HUES6 (cell line): ENCODE data around the gene DCC.

ENCODE experiments used
- H3K27ac ChIP-seq: 2 replicates; pipeline ENCODE4 v1.7.0; 2013; ENCODE audit warnings: low read depth, mild to moderate bottlenecking, low read length, inconsistent platforms
- H3K27me3 ChIP-seq: 2 replicates; pipeline ENCODE4 v1.6.1; 2013; ENCODE audit warnings: low read length; ENCODE audit not compliant: control insufficient read depth, insufficient read depth
- H3K36me3 ChIP-seq: 2 replicates; pipeline ENCODE4 v1.6.1; 2013; ENCODE audit warnings: low read length; ENCODE audit not compliant: control insufficient read depth, insufficient read depth
- H3K4me1 ChIP-seq: 2 replicates; pipeline ENCODE4 v1.6.1; 2013; ENCODE audit warnings: low read length; ENCODE audit not compliant: control insufficient read depth, insufficient read depth
- H3K4me3 ChIP-seq: 2 replicates; pipeline ENCODE4 v1.5.1; 2013; ENCODE audit warnings: low read depth, low read length
- H3K9ac ChIP-seq: one replicate; pipeline ENCODE4 v1.6.1; 2013; ENCODE audit warnings: mild to moderate bottlenecking, low read length
- H3K9me3 ChIP-seq: 2 replicates; pipeline ENCODE4 v1.6.1; 2013; ENCODE audit warnings: low read depth, low read length; ENCODE audit not compliant: control insufficient read depth, insufficient read depth

DCC gene

GRCh38 chr18:53526101-53526870, 1186.3 kb downstream of the DCC start:
- H3K4me1 ChIP-seq: no peaks in the 10 kb centered on the region
- H3K27me3 ChIP-seq: no peaks in the 10 kb centered on the region
- no peak overlapping the region for H3K27ac ChIP-seq
- H3K36me3 ChIP-seq: no peaks in the 10 kb centered on the region
- no peaks in the 10 kb centered on the region for H3K9me3 ChIP-seq
- H3K9ac ChIP-seq: no peak overlapping the region
- no peak overlapping the region for H3K4me3 ChIP-seq

DNA sequence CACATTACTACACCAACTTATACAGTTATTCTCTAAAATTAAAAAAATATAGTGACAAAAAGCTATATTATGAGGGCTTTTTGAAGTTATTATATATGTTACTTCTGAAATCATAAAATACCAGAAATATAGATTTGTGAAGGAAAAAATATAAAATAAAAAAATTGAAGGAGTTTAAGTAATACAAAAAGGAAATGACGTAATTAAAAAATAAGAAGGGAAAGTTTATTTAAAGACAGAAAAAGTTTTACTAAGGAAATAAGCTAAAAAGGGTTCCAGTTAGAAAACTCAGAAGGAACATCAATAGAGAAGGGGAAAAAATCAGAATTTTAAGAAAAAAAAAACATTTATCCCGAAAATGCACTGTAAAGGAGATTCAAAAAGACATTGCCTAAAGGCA, 1187.4 kb downstream of the DCC start:
- no peaks in the 10 kb centered on the region for H3K27me3 ChIP-seq
- H3K9me3 ChIP-seq: no peaks in the 10 kb centered on the region
- no peak overlapping the region for H3K27ac ChIP-seq
- H3K4me1 ChIP-seq: no peaks in the 10 kb centered on the region
- H3K36me3 ChIP-seq: no peaks in the 10 kb centered on the region
- no peak overlapping the region for H3K9ac ChIP-seq
- no peak overlapping the region for H3K4me3 ChIP-seq

DNA sequence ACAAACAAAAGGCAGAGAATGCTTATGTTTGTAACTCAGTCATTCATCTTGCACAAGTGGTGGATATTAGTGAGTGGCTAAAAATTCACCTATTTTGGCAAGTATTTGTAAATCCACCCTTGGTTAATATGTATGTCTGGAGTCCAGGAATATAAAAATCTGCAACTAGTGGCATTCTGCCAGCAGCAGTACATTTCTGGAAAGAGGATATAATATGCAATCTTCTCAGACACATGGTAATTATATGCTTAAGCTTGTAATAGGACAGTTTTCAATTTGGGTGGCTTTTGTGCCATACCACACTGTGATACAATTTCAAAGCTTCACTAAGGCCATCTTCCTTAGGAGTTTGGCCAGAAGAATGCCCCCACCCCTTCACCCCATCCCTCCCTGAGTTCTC, 1191.2 kb downstream of the DCC start:
- no peaks in the 10 kb centered on the region for H3K9me3 ChIP-seq
- peaks cover 3% of the 10 kb centered on the region; the same call in 1 of the 2 replicates for H3K4me1 ChIP-seq
- no peak overlapping the region for H3K4me3 ChIP-seq
- no peak overlapping the region for H3K27ac ChIP-seq
- H3K36me3 ChIP-seq: no peaks in the 10 kb centered on the region
- H3K27me3 ChIP-seq: no peaks in the 10 kb centered on the region
- H3K9ac ChIP-seq: no peak overlapping the region

DNA sequence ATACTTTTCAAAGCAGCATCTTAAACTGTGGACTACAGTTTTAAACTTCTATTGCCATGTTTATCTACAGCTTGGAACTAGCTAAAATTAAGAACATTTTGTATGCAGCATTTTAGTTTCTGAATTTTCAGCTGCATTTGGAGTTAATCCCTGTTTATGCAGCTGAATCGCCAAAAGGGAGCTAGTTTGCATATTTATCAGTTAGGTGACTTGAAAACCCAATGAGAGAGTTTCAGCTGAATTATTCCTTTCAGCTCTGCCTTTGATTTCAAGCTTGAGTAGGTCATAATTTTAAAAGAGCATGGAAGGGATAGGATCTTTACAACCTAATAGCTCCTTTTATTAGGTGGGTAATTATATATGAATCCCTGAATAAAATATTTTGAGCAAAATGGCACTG, 1191.9 kb downstream of the DCC start:
- H3K4me3 ChIP-seq: no peak overlapping the region
- H3K27me3 ChIP-seq: no peaks in the 10 kb centered on the region
- no peak overlapping the region for H3K27ac ChIP-seq
- peaks cover 3% of the 10 kb centered on the region; the same call in 1 of the 2 replicates for H3K4me1 ChIP-seq
- H3K9ac ChIP-seq: no peak overlapping the region
- H3K9me3 ChIP-seq: no peaks in the 10 kb centered on the region
- no peaks in the 10 kb centered on the region for H3K36me3 ChIP-seq

DNA sequence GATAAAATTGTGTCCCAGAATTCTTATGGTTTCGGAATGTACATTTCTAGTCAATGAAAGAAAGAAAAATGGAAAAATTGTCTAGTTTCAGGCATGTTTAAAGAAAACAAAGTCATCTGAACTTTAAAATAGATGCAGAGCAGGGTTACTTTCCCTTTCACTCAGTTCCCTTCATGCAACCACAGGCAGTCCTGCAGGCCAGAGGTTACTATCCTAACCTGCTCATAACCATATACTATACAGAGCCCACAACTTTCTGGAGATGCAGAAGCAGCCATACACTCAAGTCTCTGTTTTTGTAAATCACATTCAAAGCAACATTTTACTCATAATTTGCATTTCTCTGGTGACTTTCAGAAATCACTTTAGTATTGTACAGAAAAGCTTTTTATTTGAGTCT, 1194.2 kb downstream of the DCC start:
- Histone ChIP-seq H3K9me3 (no peaks in the 10 kb centered on the region), H3K4me1 (peaks cover 3% of the 10 kb centered on the region; the same call in 1 of the 2 replicates), H3K9ac (no peak overlapping the region), H3K36me3 (no peaks in the 10 kb centered on the region), H3K27ac (no peak overlapping the region), H3K4me3 (no peak overlapping the region), H3K27me3 (no peaks in the 10 kb centered on the region)

GRCh38 chr18:53534695-53535094, 1194.7 kb downstream of the DCC start:
- Histone ChIP-seq H3K9ac (no peak overlapping the region), H3K4me3 (no peak overlapping the region), H3K36me3 (no peaks in the 10 kb centered on the region), H3K4me1 (peaks cover 3% of the 10 kb centered on the region; the same call in 1 of the 2 replicates), H3K27me3 (no peaks in the 10 kb centered on the region), H3K27ac (no peak overlapping the region), H3K9me3 (no peaks in the 10 kb centered on the region)

DNA sequence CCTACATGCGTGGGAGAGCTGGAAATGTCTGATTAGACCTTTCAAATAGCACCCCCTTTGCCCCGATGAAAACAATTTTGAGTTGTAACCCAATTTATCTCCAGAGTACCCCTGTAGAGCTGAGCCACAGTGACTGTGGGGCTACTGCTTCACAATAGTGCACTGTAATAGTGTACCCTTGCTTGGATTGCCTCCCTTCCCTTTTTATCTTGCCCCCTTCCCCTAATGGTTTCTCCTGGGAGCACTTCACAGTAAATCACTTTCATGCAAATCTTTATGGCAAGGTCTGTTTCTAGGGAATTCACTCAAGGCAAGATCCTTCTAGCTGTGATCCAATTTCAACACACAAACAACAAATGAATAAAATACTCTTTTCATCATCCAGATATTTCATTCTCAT, 1196.9 kb downstream of the DCC start:
- H3K36me3 ChIP-seq: no peaks in the 10 kb centered on the region
- no peaks in the 10 kb centered on the region for H3K9me3 ChIP-seq
- peaks cover 5% of the 10 kb centered on the region; the same call in 1 of the 2 replicates for H3K4me1 ChIP-seq
- H3K27ac ChIP-seq: no peak overlapping the region
- H3K4me3 ChIP-seq: no peak overlapping the region
- no peaks in the 10 kb centered on the region for H3K27me3 ChIP-seq
- no peak overlapping the region for H3K9ac ChIP-seq

GRCh38 chr18:53541924-53542323, 1201.9 kb downstream of the DCC start:
- peaks cover 12% of the 10 kb centered on the region; the same call in 1 of the 2 replicates for H3K4me1 ChIP-seq
- H3K9me3 ChIP-seq: no peaks in the 10 kb centered on the region
- H3K27me3 ChIP-seq: no peaks in the 10 kb centered on the region
- no peak overlapping the region for H3K27ac ChIP-seq
- H3K36me3 ChIP-seq: no peaks in the 10 kb centered on the region
- no peak overlapping the region for H3K4me3 ChIP-seq
- no peak overlapping the region for H3K9ac ChIP-seq

- H3K27ac ChIP-seq: no peak overlapping the region
- no peak overlapping the region for H3K4me3 ChIP-seq
- H3K36me3 ChIP-seq: no peaks in the 10 kb centered on the region
- H3K27me3 ChIP-seq: no peaks in the 10 kb centered on the region
- H3K9ac ChIP-seq: no peak overlapping the region
- H3K4me1 ChIP-seq: peaks cover 12% of the 10 kb centered on the region; the same call in 1 of the 2 replicates
- H3K9me3 ChIP-seq: no peaks in the 10 kb centered on the region
These were observed 1203.7 kb downstream of the DCC start for GRCh38 chr18:53543711-53544110.

GRCh38 chr18:53544917-53545316, 1204.9 kb downstream of the DCC start:
- Histone ChIP-seq H3K27me3 (no peaks in the 10 kb centered on the region), H3K36me3 (no peaks in the 10 kb centered on the region), H3K9ac (no peak overlapping the region), H3K9me3 (no peaks in the 10 kb centered on the region), H3K4me1 (peaks cover 12% of the 10 kb centered on the region; the same call in 1 of the 2 replicates), H3K4me3 (no peak overlapping the region), H3K27ac (no peak overlapping the region)

DNA sequence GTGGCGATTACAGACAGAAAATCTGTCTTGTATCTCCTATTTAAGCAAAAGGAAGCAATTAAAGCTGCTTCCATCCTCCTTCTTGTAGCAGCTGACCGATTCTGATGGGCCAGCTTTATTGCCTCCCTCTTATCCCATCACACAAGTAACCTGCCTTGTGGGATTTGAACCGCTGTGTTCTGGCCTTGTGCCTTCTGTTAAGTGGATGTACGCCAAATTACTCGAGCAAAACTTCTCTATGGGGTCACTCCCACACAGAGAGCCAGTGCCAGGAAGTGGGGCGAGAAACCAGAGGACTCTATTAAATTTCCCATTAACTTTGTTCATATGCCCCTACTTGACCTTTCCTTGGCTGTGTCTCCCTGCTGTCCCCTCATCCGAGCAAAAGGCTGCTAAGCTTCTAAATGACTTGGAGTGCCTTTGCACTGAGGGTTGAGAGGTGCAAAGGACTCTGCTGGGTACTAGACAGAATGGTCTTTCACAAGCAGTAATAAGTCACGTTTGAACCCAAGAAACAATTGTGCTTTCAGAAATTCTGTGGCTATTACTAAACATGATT, 1212.0 kb downstream of the DCC start:
- no peak overlapping the region for H3K27ac ChIP-seq
- H3K4me1 ChIP-seq: no peaks in the 10 kb centered on the region
- no peak overlapping the region for H3K9ac ChIP-seq
- no peaks in the 10 kb centered on the region for H3K36me3 ChIP-seq
- peaks cover 5% of the 10 kb centered on the region; the same call in 1 of the 2 replicates for H3K9me3 ChIP-seq
- H3K4me3 ChIP-seq: no peak overlapping the region
- H3K27me3 ChIP-seq: no peaks in the 10 kb centered on the region
